Bronchial epithelial cell (primary cell): ENCODE results near the gene KCNJ6. TPM values are rescaled to one million over a fixed set of nuclear protein-coding genes. Genes with fewer than 3 reads are reported as not detected.
"Not testable (repeated sequence)": the region's sequence is repeated elsewhere in the genome, so short reads cannot be mapped to it uniquely, and the experiment has no call there.

Experiments used
- DNase-seq: peaks from one replicate; pipeline ENCODE4 v3.0.0-alpha.2; 2010; ENCODE audit warnings: low read depth
- FAIRE-seq: peaks from 2 replicates; lab custom pipeline; 2011; peaks lifted over from hg19 to GRCh38; lab: Jason Lieb, UNC
- H3K27me3 ChIP-seq: 2 replicates; pipeline ENCODE4 v1.5.1; 2011; ENCODE audit warnings: low read length; ENCODE audit not compliant: control insufficient read depth, insufficient read depth
- H3K36me3 ChIP-seq: 2 replicates; pipeline ENCODE4 v1.5.1; 2011; ENCODE audit warnings: low read length; ENCODE audit not compliant: control insufficient read depth, insufficient read depth
- H3K4me3 ChIP-seq: 2 replicates; pipeline ENCODE4 v1.5.1; 2011; ENCODE audit warnings: mild to moderate bottlenecking, low read depth, low read length, control low read depth
- total RNA-seq: library from RNA; depleted of rRNA; stranded (reverse); fragments of >200 nt; gene quantifications from 2 replicates; pipeline ENCODE4 v1.2.1, GENCODE V29; 2014
- TF ChIP-seq, protein P1 (sequence below): IDR thresholded peaks from 2 replicates; pipeline ENCODE4 v1.5.1; 2011; ENCODE audit warnings: mild to moderate bottlenecking, moderate library complexity, low read length, control low read depth, inconsistent platforms; ENCODE audit not compliant: insufficient read depth, severe bottlenecking

KCNJ6 gene
- total RNA-seq, 1 donor from 2014 or later = not detected

DNA sequence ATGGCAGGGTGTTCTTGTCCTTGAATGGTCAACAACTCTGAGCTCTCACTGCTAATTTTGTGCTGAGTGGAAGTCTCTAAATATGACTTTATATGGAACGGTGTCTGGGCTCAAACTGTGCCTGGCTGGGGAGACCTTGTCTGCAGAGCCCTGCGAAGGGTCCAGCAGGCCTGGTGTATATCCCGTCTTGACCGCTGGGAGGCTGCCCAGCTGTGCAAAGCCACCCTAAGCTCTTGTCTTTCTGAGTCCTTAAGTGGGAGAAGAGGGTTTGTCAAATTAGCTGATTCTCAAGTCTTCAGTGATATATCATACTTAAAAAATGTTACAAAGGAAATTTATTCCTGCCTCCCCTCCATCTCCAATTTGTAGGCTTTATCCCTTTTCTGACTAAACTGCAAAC lies 198.7 kb downstream of the KCNJ6 start:
- TF ChIP-seq, protein P1, sequence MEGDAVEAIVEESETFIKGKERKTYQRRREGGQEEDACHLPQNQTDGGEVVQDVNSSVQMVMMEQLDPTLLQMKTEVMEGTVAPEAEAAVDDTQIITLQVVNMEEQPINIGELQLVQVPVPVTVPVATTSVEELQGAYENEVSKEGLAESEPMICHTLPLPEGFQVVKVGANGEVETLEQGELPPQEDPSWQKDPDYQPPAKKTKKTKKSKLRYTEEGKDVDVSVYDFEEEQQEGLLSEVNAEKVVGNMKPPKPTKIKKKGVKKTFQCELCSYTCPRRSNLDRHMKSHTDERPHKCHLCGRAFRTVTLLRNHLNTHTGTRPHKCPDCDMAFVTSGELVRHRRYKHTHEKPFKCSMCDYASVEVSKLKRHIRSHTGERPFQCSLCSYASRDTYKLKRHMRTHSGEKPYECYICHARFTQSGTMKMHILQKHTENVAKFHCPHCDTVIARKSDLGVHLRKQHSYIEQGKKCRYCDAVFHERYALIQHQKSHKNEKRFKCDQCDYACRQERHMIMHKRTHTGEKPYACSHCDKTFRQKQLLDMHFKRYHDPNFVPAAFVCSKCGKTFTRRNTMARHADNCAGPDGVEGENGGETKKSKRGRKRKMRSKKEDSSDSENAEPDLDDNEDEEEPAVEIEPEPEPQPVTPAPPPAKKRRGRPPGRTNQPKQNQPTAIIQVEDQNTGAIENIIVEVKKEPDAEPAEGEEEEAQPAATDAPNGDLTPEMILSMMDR = no peak

DNA sequence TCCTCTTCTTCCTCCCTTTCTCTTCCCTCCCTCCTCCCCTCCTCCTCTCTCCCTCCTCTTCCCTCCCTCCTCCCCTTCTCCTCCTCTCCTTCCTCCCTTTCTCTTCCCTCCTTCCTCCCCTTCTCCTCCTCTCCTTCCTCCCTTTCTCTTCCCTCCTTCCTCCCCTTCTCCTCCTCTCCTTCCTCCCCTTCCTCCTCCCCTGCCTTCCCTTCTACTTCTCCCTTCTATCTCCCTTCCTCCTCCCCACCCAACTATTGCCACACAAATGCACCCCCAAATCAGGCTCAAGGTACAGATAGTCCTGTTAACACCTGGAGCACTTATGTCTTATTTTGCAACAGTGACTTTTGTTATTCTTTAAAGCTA lies 203.7 kb downstream of the KCNJ6 start:
- not testable (repeated sequence) for H3K27me3 ChIP-seq, H3K36me3 ChIP-seq, FAIRE-seq, DNase-seq, H3K4me3 ChIP-seq

More for the DNA sequence above, 198.7 kb downstream of the KCNJ6 start:
- no peak for DNase-seq
- no peak for FAIRE-seq
- Histone ChIP-seq H3K27me3 (no peaks in the 10 kb centered on the region), H3K4me3 (no peak overlapping the region), H3K36me3 (no peaks in the 10 kb centered on the region)

DNA sequence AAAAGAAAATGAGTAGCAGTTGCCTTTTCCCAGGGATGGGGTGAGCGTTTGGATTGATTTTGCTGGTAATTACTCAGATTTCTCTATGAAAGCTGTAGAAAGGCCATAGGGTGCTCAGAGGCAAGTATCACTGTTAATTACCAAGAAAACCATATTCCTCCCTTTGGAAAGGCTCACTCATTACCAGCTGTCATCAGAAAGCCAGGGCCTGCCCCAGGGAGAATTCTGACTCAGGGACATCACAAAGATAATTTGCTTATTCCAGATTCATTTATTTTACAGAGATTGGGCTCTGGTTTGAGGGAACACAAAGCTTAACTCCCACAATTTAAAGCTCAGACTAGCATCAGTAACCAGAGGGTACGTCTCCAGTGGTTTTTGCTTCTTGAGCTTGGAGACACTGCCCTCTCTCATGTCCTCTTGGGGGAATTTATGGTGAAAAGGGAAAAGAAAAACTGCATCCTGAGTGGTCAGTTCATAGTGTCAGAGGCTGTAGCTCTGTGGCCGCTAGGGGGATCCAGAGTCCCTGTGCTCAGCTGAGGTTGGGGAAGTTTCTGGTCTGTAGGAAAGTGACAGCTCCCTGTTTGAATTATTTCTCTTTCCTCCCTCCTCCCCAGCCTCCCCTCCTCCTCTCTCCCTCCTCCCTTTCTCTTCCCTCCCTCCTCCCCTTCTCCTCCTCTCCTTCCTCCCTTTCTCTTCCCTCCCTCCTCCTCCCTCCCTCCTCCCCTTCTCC lies 204.3 kb downstream of the KCNJ6 start:
- Histone ChIP-seq H3K36me3 (no peaks in the 10 kb centered on the region), H3K4me3 (no peak overlapping the region), H3K27me3 (no peaks in the 10 kb centered on the region)
- DNase-seq (peak; percentile 50), FAIRE-seq (peak; percentile 76)
- TF ChIP-seq, protein P1 = peak; percentile 94

DNA sequence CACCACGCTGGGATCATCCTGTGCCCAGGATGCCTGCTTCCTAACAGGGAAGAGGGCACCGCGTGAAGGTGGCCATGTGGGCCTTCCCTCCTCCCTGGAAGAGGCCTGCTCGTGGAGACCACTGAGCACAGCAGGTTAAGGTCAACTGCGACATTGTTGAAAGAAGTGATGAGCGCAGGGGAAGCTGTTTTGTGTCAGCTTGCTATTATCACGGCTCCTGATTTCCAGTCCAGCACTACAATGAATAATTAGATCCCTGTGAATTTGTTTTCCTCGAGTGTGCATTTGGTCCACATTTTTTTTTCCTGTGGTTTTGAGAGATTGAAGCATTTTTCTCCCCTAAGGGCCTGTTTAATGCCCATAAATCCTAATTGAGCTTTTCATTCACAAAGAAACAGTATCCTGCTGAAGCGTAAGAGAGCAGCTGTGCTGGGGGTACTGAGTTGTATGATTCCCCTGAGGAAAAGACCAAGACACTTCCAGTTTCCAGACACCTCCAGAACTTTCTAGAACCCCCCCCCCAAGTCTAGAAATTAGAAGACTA lies 204.9 kb downstream of the KCNJ6 start:
- DNase-seq (no peak), FAIRE-seq (no peak)
- Histone ChIP-seq H3K27me3 (no peaks in the 10 kb centered on the region), H3K36me3 (no peaks in the 10 kb centered on the region), H3K4me3 (no peak overlapping the region)
- TF ChIP-seq, protein P1 = no peak

DNA sequence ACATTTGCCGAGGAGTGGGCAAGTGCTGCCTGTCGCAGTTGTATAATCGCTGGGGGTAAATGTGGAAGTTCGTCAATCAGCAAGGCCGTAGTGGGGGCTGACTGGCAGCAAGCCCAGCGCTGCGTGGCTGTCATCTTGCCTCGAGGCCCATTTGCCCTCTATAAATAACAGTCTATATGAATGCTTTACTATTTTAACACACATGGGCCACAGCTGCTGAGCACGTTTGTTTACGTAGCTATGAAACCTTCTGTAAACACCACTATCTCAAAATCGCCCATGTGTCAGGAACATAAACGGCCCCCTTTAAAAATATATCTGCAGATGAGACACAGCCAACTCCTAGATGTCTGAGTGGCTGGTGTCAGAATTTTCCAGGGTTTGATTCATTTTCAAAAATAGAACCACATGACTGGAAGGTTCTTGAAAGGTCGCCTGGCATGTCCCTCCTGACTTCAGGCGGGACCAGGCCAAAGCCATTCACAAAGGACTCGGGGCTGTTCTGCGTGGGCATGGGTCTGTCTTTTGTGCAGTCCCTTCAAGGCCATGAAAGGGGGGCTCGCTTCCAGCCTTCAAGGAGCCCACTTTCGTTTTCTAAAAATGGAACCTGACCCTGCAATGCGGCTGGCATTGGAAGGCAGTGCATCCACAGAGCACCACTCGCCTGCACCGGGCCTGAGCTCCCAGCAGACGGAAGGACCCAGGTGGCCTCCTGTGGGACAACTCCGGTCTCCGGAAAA lies 205.5 kb downstream of the KCNJ6 start:
- no peak for DNase-seq
- TF ChIP-seq, protein P1 = no peak
- no peaks in the 10 kb centered on the region for H3K36me3 ChIP-seq
- H3K4me3 ChIP-seq = no peak overlapping the region
- no peak for FAIRE-seq
- H3K27me3 ChIP-seq = no peaks in the 10 kb centered on the region

DNA sequence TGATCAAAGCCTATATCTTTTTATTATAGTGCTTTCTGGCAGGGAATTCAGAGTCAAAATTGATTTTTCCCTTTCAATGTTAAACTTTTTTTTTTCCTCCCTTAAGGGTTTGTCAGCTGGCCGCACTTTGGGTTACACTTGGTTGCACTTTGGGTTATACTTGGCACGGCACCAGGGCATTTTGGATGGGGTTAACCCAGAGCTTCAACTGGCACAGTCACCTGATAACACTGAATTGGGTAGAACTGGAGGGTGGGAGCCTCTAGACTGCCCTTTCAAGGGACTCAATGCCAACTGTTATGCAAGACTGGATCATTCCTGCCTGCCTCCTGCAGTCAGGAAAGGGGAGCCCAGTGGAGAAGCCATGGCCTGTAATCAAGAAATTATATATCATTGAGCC lies 211.5 kb downstream of the KCNJ6 start:
- no peaks in the 10 kb centered on the region for H3K27me3 ChIP-seq
- no peaks in the 10 kb centered on the region for H3K36me3 ChIP-seq
- H3K4me3 ChIP-seq = no peak overlapping the region
- TF ChIP-seq, protein P1 = no peak
- FAIRE-seq (no peak), DNase-seq (no peak)
